HG03196 (cell line): ENCODE results near the gene TCFL5.

Source experiments
- ATAC-seq: cut with Tn5 transposase; IDR thresholded peaks from one replicate; pipeline ENCODE4 v1.9.1; 2021; ENCODE audit not compliant: unreplicated experiment

Gene TCFL5

GRCh38 chr20:62814060-62814708, 47.4 kb downstream of the TCFL5 start:
- no peak for ATAC-seq

GRCh38 chr20:62813588-62813987, 48.0 kb downstream of the TCFL5 start:
- ATAC-seq, result no peak

DNA sequence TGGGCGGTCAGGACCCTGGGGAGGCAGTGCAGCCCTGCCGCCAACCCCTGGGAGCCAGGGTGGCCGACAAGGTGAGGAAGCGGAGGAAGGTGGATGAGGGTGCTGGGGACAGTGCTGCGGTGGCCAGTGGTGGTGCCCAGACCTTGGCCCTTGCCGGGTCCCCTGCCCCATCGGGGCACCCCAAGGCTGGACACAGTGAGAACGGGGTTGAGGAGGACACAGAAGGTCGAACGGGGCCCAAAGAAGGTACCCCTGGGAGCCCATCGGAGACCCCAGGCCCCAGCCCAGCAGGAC, 48.8 kb downstream of the TCFL5 start:
- ATAC-seq, result no peak

DNA sequence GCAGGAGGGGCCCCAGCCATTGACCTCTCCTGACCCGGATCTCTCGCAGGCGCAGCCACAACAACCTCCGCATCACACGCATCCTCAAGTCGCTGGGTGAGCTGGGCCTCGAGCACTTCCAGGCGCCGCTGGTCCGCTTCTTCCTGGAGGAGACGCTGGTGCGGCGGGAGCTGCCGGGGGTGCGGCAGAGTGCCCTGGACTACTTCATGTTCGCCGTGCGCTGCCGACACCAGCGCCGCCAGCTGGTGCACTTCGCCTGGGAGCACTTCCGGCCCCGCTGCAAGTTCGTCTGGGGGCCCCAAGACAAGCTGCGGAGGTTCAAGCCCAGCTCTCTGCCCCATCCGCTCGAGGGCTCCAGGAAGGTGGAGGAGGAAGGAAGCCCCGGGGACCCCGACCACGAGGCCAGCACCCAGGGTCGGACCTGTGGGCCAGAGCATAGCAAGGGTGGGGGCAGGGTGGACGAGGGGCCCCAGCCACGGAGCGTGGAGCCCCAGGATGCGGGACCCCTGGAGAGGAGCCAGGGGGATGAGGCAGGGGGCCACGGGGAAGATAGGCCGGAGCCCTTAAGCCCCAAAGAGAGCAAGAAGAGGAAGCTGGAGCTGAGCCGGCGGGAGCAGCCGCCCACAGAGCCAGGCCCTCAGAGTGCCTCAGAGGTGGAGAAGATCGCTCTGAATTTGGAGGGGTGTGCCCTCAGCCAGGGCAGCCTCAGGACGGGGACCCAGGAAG, 49.3 kb downstream of the TCFL5 start:
- no peak for ATAC-seq

DNA sequence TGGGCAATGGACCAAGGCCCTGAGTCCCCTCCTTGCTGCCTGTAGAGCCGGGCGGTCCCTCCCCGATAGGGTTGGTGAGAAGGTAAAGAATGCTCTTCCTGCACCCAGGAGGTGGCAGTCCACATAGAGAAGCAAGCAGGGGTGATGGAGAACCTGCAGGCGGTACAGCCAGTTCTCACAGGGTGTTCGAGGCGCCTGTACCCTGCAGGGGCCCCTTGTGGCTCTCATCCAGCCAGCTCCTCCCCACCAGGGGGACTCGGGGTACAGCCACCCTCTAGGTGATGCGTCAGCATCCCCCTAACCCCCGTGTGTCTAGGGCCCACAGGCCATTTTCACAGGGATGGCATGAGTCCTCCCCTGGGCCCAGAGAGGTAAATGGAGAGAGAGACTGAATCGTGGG, 49.9 kb downstream of the TCFL5 start:
- ATAC-seq, result no peak

DNA sequence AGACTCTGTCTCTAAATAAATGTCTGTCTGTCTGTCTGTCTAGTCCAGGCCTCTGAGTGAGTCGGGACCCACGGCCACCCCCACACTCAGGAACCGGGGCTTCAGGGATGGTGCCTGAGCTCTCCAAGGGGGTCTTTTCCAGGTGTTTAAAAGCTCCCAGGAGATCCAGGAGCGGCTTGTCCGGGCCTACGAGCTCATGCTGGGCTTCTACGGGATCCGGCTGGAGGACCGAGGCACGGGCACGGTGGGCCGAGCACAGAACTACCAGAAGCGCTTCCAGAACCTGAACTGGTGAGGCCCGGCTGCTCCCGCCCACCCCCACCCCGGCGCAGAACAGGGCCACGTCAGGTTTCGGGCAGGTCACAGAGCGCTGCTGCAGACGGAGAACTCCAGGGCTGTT, 50.3 kb downstream of the TCFL5 start:
- no peak for ATAC-seq

DNA sequence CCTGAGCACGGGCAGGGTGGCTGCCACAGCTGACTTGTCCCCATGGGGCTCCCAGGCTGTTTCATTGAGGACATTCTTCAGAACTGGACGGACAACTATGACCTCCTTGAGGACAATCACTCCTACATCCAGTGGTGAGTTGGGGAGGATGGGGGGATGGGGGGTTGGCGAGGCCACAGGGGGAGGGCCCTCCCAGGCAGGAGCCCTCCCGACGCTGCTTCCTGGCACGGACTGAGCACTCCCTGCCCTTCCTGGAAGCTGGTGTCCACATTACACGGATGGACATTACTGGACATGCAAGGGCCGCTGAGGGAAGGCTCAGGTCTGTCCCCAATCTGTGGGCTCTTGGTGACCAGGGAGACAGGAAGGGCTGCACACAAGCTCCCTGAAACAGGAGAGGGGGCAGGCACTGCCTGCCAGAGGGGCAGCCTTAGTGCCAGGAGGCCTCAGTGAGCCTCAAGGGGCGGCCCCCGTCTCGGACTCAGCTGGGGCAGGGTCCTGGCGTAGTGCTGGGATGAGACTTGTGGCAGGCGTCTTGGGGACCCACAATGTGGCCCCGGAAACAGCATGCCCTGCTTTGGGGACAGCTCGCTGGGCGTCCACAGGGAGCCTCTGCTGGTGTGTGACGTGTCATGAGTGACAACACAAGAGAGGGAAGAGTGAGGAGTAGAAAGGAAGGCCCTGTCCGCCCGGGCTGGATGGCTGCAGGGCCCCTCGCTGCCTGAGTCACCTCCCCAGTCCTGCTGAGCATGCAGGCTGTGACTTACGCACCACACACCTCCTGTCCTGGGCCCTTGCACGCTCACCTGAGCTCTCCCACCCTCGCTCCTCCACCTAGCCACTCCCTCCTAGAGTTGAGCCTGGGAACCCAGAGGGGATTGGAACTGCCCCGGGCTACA, 51.8 kb downstream of the TCFL5 start:
- ATAC-seq, result no peak

DNA sequence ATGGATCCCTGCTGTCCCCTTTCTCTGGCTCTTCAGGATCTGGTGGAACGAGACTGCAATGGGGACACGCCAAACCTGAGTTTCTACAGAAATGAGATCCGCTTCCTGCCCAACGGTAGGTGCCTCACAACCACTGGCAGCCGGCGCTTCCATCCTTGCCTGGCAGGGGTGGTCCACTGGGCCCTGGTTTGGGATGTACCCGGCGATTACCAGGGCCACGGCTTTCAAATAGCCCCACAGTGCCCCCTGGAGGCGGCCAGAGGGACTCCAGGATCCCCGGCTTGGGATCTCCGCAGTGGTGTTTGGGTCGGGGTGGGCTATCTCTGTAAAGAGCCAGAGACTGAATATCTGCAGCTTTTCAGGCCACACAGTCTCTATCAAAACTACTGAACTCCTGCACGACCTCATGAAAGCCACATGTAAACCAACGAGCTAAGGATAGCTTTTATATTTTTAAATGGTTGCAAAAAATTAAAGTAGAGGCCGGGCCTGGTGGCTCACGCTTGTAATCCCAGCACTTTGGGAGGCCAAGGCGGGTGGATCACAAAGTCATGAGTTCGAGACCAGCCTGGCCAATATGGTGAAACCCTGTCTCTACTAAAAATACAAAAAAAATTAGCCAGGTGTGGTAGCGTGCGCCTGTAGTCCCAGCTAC, 53.3 kb downstream of the TCFL5 start:
- ATAC-seq, result no peak

GRCh38 chr20:62807444-62808210, 54.0 kb downstream of the TCFL5 start:
- no peak for ATAC-seq

DNA sequence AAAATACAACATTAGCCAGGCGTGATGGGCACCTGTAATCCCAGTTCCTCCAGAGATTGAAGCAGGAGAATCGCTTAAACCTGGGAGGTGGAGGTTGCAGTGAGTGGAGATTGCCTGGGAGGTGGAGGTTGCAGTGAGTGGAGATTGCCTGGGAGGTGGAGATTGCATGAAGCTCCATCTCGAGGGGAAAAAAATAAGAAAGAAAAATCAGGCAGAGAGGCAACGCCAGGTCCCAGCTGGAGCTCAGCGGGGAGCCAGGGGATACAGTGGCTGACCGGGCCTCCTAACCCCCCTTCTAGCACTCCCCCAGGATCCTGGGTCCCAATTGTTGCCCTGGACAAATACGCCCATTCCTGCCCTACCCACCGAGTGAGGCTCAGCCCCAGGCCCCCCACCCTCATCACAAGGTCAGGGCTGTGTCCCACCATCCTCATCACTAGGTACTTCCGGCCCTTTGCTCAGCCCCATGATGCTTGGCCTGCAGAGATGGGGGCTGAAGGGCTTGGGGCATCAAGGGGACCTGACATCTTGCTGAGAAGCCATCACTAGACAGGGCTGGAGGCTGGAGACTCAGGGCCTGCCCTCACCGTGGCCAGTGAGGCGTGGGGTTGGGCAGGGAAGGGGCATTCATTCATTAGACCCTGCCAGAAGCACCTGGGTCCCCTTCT, 55.1 kb downstream of the TCFL5 start:
- no peak for ATAC-seq

GRCh38 chr20:62805711-62806382, 55.8 kb downstream of the TCFL5 start:
- no peak for ATAC-seq

GRCh38 chr20:62805155-62805710, 56.4 kb downstream of the TCFL5 start:
- no peak for ATAC-seq

DNA sequence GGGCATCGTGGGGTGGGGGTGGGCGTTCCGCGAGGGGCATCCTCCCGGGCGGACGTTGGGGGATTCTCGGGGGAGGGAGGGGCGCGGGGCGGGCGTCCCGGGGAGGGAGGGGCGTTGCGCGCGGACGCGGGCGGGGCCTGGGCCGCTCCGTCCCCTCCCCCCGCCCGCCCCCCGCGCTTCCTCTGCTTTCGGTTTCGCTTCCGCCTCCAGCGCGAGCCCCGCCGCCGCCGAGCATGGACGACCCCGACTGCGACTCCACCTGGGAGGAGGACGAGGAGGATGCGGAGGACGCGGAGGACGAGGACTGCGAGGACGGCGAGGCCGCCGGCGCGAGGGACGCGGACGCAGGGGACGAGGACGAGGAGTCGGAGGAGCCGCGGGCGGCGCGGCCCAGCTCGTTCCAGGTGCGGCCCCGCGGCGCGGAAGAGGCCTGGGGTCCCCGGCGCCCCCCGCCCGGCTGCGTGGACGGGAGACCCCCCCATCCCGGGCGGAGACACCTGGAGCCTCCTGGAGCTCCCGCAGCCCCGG, 56.9 kb downstream of the TCFL5 start, which contains the start of gene OGFR:
Gene OGFR (plus strand): TSS at position 209 of the 528 bp plus-strand sequence. CDS start 25 bp downstream, at position 234.
- ATAC-seq, result no peak

GRCh38 chr20:62804021-62804626, 57.5 kb downstream of the TCFL5 start:
- no peak for ATAC-seq

- ATAC-seq, result no peak
Observed at GRCh38 chr20:62802026-62802712, 59.5 kb downstream of the TCFL5 start.

- no peak for ATAC-seq
Observed at GRCh38 chr20:62801284-62802010, 60.2 kb downstream of the TCFL5 start.
